Progenitor cell of endocrine pancreas (in vitro differentiated cells): ENCODE measurements around the gene PBX1. TPM values are rescaled to one million over a fixed set of nuclear protein-coding genes. Genes with fewer than 3 reads are reported as not detected.

Source experiments
- DNase-seq: peaks from one replicate; pipeline ENCODE4 v3.0.0; 2021; ENCODE audit warnings: low spot score; ENCODE audit not compliant: unreplicated experiment
- H3K27ac Mint-ChIP-seq: 2 replicates; pipeline ENCODE4 v1.8.0; 2021; ENCODE audit warnings: mild to moderate bottlenecking, moderate library complexity, mixed read lengths
- H3K27me3 Mint-ChIP-seq: 2 replicates; pipeline ENCODE4 v1.8.0; 2021; ENCODE audit warnings: mixed read lengths
- H3K36me3 Mint-ChIP-seq: 2 replicates; pipeline ENCODE4 v1.8.0; 2022; ENCODE audit warnings: mixed read lengths; ENCODE audit not compliant: insufficient read depth
- H3K4me1 Mint-ChIP-seq: 2 replicates; pipeline ENCODE4 v1.8.0; 2021; ENCODE audit warnings: low read depth, mixed read lengths
- H3K4me3 Mint-ChIP-seq: 2 replicates; pipeline ENCODE4 v1.8.0; 2021; ENCODE audit warnings: low read depth, mild to moderate bottlenecking, moderate library complexity, mixed read lengths
- H3K9me3 Mint-ChIP-seq: 2 replicates; pipeline ENCODE4 v1.8.0; 2021; ENCODE audit warnings: low read depth, mixed read lengths
- CTCF ChIP-seq: fragments of 200-600 bp; sonication (generic); IDR thresholded peaks from one replicate; pipeline ENCODE4 v1.5.0; 2021; ENCODE audit warnings: antibody characterized with exemption, mild to moderate bottlenecking; ENCODE audit not compliant: unreplicated experiment
- total RNA-seq: library from RNA; stranded (reverse); gene quantifications from 2 replicates; pipeline ENCODE4 v1.2.1, GENCODE V29; 2021

The PBX1 gene
- total RNA-seq, 1 donor from 2014 or later: 205 TPM

GRCh38 chr1:164770131-164770529, 211.1 kb downstream of the PBX1 start:
- DNase-seq: no peak
- Mint-ChIP-seq H3K4me1 (peaks cover 71% of the 10 kb centered on the region), H3K27me3 (no peaks in the 10 kb centered on the region), H3K36me3 (peaks cover 12% of the 10 kb centered on the region), H3K9me3 (no peaks in the 10 kb centered on the region), H3K27ac (peak overlapping the region; percentile 83), H3K4me3 (no peak overlapping the region)
- TF ChIP-seq CTCF: no peak

DNA sequence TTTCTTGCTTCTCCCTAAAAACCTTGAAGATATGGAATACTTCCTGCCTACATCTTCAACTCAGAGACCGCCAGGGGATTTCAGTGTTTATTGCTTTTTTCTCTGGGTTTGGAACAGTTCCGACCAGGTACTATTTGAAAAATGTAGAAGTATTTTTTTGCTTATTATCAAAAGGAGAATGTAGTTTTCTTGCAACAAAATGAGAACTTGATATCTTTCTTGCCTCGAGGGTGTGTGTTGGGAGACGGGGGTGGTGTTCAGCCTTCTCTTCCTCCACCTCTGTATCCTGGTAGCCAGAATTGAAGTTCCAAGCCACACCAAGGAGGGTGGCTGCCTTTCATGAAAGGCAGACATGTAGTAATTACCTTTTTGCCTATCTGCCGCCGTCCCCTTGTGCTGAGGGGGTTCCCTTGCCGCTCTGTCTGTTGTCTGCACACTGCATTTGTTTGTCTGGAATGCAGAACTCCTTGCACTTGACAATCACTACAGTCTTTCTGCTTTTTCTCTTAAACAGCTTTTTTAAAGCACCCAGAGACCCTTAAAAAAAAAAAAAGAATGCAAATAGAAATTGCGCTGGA, 212.1 kb downstream of the PBX1 start:
- Mint-ChIP-seq H3K36me3 (peaks cover 12% of the 10 kb centered on the region), H3K9me3 (no peaks in the 10 kb centered on the region), H3K27ac (peak overlapping the region; percentile 83), H3K4me1 (peaks cover 74% of the 10 kb centered on the region), H3K4me3 (no peak overlapping the region), H3K27me3 (no peaks in the 10 kb centered on the region)
- DNase-seq: no peak
- no peak for TF ChIP-seq CTCF

- Mint-ChIP-seq H3K27ac (peak overlapping the region; percentile 83), H3K4me1 (peaks cover 80% of the 10 kb centered on the region), H3K9me3 (no peaks in the 10 kb centered on the region), H3K4me3 (no peak overlapping the region), H3K36me3 (peaks cover 12% of the 10 kb centered on the region), H3K27me3 (no peaks in the 10 kb centered on the region)
- no peak for TF ChIP-seq CTCF
- no peak for DNase-seq
Observed at GRCh38 chr1:164771619-164772361, 212.8 kb downstream of the PBX1 start.

GRCh38 chr1:164772635-164773034, 213.7 kb downstream of the PBX1 start:
- Mint-ChIP-seq H3K36me3 (peaks cover 12% of the 10 kb centered on the region), H3K27ac (peak overlapping the region; percentile 83), H3K9me3 (no peaks in the 10 kb centered on the region), H3K27me3 (no peaks in the 10 kb centered on the region), H3K4me3 (no peak overlapping the region), H3K4me1 (peaks cover 85% of the 10 kb centered on the region)
- TF ChIP-seq CTCF: no peak
- DNase-seq: no peak

DNA sequence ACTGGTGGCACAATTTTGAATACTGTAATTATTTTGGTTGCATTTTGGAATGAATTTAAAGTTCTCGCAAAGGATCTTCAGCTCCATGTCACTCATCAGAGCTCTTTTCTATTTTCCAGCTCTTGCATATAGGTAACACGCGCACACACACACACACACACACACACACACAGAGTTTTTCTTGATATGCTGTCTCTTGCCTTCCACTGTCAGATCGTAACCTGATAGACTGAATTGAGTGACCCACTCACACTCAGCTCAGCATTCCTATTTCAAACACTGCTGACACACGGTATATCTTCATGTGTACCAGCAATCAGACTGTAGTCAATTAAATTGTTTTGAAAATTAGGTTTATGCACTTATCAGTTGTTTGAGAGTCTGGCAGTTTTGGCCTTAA, 214.1 kb downstream of the PBX1 start:
- Mint-ChIP-seq H3K4me3 (no peak overlapping the region), H3K36me3 (peaks cover 10% of the 10 kb centered on the region), H3K9me3 (no peaks in the 10 kb centered on the region), H3K4me1 (peaks cover 86% of the 10 kb centered on the region), H3K27ac (peak overlapping the region; percentile 83), H3K27me3 (no peaks in the 10 kb centered on the region)
- DNase-seq: no peak
- no peak for TF ChIP-seq CTCF
